HG02840 (cell line): ENCODE measurements around the gene ATG16L2.

ENCODE experiments used
- ATAC-seq: cut with Tn5 transposase; IDR thresholded peaks from one replicate; pipeline ENCODE4 v1.9.1; 2021; ENCODE audit warnings: mild to moderate bottlenecking, moderate library complexity, moderate number of reproducible peaks; ENCODE audit not compliant: unreplicated experiment, low FRiP score

Gene ATG16L2

DNA sequence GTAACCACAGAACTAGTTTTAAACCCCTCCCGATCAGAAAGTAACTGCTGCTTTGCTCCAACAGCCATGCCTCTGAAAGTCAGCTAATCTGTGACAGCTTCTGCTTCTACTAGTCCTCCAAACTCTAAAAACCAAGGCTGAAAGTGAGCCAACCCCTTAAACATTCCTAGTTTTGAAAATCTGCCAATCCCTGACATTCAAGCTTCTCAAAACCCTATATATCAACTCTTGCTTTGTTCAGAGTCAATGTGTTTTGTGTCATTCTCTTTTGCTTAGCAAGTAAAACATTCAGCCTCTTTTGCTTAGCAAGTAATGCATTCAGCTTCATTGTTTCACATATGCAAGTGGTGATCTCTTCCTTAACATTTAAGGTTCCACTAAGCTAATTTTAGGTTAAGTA is 56.9 kb downstream of the ATG16L2 start:
- ATAC-seq = no peak

DNA sequence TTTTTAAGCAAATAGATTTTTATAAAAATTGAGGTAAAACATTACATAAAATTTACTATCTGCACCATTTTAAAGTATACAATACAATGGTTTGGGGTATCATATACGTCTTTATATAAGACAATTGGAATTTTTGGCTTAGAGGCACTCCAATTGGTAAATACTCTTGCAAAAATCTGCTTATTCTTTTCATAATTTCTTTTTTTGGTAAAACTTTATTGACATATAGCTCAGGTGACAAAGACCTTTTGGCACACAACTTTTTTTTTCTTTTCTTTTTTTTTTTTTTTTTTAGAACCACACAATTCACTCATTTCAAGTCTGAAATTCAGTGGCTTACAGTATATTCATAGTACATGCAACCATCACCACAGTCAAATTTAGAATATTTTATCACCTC is 57.8 kb downstream of the ATG16L2 start:
- ATAC-seq = no peak

DNA sequence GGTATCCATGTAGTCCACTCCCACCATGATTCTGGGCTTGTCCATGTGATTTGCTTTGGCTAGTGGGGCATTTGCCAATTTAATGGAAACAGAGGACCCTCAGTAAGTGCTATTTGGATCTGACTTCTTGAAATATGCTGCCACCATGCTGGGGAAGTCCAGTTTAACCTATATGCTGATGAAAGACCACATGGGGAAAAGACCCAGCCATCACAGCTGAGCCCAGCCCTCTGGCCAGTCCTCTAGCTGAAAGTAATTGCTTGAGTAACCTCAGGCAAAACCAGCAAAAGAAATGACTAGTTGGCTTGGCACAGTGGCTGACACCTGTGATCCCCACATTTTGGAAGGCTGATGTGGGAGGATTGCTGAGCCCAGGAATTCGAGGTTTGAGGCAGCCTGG is 61.5 kb downstream of the ATG16L2 start:
- no peak for ATAC-seq

DNA sequence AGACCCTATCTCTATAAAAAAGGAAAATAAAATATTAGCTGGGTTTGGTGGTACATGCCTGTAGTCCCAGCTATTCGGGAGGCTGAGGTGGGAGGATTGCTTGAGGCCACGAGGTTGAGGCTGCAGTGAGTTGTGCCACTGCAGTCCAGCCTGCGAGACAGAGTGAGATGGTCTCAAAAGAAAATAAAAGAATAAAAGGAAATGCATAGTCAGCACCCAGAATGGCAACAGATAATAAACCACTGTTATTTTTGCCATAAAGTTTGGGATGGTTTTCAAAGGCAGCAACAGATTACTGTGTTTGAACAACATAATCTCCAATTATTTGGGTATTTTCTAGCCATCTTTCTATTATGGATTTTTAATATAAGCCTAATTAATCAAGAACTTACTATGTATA is 61.9 kb downstream of the ATG16L2 start:
- ATAC-seq = no peak
